Esophagus squamous epithelium (tissue), 4 donors: Measurements from ENCODE around the gene SIRPG.

Source experiments
- CTCF ChIP-seq, 6 experiments: fragments of 450-650 bp in 4 of 6; fragments of 200-600 bp in 2 of 6; sonication (generic) in 2 of 6; IDR thresholded peaks; one replicate each; pipeline ENCODE4 v1.5.1; 2016 to 2019; ENCODE audit warnings: antibody characterized with exemption in 6 of 6, mild to moderate bottlenecking in 4 of 6, moderate library complexity in 4 of 6
- POLR2A ChIP-seq, 4 donors: fragments of 450-650 bp; IDR thresholded peaks; one replicate each; pipeline ENCODE4 v1.6.1; 2017; ENCODE audit warnings: antibody characterized with exemption in 4 of 4, mild to moderate bottlenecking in 4 of 4, moderate library complexity in 3 of 4

- TF ChIP-seq CTCF (IDR thresholded peaks at IDR 0.05) (no peak), POLR2A (IDR thresholded peaks at IDR 0.05) (no peak)
Observed at GRCh38 chr20:1669304-1669703, 11.7 kb upstream of the SIRPG start.
